GM12801 (cell line): Measurements from ENCODE around the gene LAP3.

Source experiments
- CTCF ChIP-seq: IDR thresholded peaks from one replicate; pipeline ENCODE4 v1.5.1; 2011; ENCODE audit warnings: control low read depth; ENCODE audit not compliant: insufficient read length; ENCODE audit errors: extremely low read depth

The LAP3 gene

DNA sequence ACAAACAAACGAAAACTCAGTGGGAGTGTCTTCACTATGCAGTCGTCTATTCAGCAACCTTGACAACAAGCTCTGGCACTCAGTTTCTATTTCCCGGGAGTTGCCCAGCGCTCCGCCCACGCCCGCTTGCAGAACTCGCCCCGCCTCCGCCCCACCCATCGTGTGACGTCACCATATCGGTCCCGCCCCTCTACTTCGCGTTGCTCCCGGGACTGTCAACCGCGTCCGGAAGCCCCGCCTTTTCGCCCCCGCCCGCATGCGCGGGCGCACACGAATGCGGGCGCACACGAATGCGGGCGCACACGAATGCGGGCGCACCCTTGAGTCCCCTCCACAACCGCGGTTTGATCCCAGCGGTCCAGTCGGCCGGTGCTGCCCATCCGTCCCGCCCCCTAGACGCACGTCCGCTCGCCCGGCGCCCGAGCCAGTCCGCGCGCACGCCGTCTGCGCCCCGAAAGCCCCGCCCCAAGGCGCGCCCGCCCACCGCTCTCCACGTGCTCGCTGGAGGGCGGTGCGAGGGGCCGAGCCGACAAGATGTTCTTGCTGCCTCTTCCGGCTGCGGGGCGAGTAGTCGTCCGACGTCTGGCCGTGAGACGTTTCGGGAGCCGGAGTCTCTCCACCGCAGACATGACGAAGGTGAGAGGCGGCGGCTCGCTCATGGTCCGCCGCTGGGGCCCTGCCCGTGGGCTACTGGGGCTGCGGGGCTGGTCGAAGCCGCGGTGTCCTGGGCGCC lies at the start of gene LAP3:
TSS of gene LAP3 (plus strand) at position 267 of the 733 bp plus-strand sequence. CDS start at position 535, 268 bp downstream.
- no peak for TF ChIP-seq CTCF

GRCh38 chr4:17528551-17529165 lies 48.3 kb upstream of the LAP3 start:
- TF ChIP-seq CTCF = no peak

- TF ChIP-seq CTCF = no peak
Measured at GRCh38 chr4:17531538-17532285, 45.3 kb upstream of the LAP3 start.

DNA sequence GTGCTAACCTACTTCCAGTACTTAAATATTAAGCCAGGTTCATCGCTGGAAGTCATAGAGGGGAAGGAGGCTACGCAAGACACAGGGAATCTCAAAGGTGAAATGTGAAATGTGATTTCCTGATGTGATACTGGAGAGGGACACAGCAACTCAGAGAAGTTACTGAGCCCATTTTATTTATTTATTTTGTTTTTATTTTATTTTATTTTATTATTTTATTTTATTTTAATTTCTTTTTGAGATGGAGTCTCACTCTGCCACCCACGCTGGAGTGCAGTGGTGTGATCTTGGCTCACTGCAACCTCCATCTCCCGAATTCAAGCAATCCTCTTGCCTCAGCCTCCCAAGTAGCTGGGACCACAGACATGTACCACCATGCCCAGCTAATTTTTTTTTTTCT lies 42.3 kb upstream of the LAP3 start:
- TF ChIP-seq CTCF = no peak

GRCh38 chr4:17535242-17535641 lies 41.8 kb upstream of the LAP3 start:
- no peak for TF ChIP-seq CTCF

- TF ChIP-seq CTCF = no peak
Measured at GRCh38 chr4:17535906-17536305, 41.1 kb upstream of the LAP3 start.

DNA sequence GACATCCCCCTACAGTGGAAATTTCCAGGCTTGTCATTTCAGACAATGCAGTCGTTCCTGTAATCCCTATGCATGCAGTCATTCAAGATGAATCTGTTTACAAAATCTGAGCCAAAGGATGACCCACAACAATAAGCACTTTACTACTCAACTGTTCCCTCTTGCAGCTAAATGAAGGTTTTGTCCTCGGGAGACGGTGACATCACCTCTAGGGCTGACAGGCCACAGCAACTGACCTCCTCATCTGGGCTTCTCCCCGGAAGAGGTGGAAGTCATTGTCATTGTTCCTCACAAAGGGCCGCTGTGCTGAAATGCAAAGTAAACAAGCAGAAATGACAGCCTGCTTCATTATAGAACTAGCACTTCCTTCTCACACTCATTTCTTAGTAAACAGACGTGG lies 32.8 kb upstream of the LAP3 start:
- TF ChIP-seq CTCF = no peak
